ENCODE data around the gene PPEF1.

DNA sequence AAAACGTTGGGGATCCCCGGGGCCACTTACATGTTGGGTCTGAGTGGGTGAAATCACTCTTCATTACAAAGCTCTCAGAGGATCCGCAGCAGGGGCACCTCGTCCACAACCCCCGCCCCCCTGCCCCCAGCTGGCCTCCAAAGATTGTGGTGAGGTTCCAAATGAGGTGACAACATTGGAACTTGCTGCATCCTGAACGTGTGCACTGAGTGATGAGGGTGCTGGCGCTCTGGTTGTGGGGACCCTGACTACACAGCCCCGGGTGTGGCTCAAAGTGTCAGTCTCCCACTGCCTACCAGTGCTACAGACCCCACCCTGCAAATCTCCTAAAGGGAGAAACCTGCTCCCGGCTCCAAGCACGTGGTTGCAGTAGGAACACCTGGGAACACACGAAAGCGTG is 164.5 kb downstream of the PPEF1 start:
- TF ChIP-seq, protein P1, sequence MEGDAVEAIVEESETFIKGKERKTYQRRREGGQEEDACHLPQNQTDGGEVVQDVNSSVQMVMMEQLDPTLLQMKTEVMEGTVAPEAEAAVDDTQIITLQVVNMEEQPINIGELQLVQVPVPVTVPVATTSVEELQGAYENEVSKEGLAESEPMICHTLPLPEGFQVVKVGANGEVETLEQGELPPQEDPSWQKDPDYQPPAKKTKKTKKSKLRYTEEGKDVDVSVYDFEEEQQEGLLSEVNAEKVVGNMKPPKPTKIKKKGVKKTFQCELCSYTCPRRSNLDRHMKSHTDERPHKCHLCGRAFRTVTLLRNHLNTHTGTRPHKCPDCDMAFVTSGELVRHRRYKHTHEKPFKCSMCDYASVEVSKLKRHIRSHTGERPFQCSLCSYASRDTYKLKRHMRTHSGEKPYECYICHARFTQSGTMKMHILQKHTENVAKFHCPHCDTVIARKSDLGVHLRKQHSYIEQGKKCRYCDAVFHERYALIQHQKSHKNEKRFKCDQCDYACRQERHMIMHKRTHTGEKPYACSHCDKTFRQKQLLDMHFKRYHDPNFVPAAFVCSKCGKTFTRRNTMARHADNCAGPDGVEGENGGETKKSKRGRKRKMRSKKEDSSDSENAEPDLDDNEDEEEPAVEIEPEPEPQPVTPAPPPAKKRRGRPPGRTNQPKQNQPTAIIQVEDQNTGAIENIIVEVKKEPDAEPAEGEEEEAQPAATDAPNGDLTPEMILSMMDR (conservative IDR thresholded peaks at IDR 0.05 in 1 of 2, IDR thresholded peaks at IDR 0.05 in 1 of 2; ENCODE audit: low read depth in 1 of 2, low read length in 2 of 2) = no peak
- no peak for TF ChIP-seq EZH2 (IDR thresholded peaks at IDR 0.05; ENCODE audit: low read length, missing control alignments)

All from fibroblast of lung (primary cell).